HT1080 (cell line): ENCODE data around the gene AMN1. TPM values are rescaled to one million over a fixed set of nuclear protein-coding genes. Genes with fewer than 3 reads are reported as not detected.
"Not testable (repeated sequence)": the region's sequence is repeated elsewhere in the genome, so short reads cannot be mapped to it uniquely, and the experiment has no call there.

Experiments used
- DNase-seq: peaks from one replicate; pipeline ENCODE4 v3.0.0-alpha.2; 2015; ENCODE audit warnings: low read depth
- polyA plus RNA-seq, 2 experiments: library from polyadenylated mRNA; depleted of rRNA; stranded (reverse); fragments of >200 nt; gene quantifications; 2 replicates each; pipeline ENCODE4 v1.2.3, GENCODE V29; 2015
- total RNA-seq: library from RNA; depleted of rRNA; stranded (reverse); fragments of >200 nt; shearing (Covaris generic); gene quantifications from 2 replicates; pipeline ENCODE4 v1.2.3, GENCODE V29; 2014; rRNA removed

The AMN1 gene
- 10.1 and 18.1 TPM in 2 replicates for total RNA-seq
- polyA plus RNA-seq (2015; cell fraction: cytosol; rRNA removed), result 22.7 and 27.8 TPM in 2 replicates
- 18.4 and 21.0 TPM in 2 replicates for polyA plus RNA-seq (2015; cell fraction: nucleus; rRNA removed)

- DNase-seq, result peak; percentile 100
These were observed at the start of gene AMN1 for GRCh38 chr12:31728917-31729640. TSS of gene AMN1 (minus strand) at chr12:31729021. CDS start at chr12:31729008, 13 bp downstream.

GRCh38 chr12:31773867-31774266, 45.0 kb upstream of the AMN1 start:
- no peak for DNase-seq

- no peak for DNase-seq
These were observed 44.5 kb upstream of the AMN1 start for GRCh38 chr12:31773223-31773750.

- no peak for DNase-seq
These were observed 43.9 kb upstream of the AMN1 start for GRCh38 chr12:31772685-31773222.

GRCh38 chr12:31772186-31772585, 43.4 kb upstream of the AMN1 start:
- DNase-seq, result no peak

GRCh38 chr12:31768046-31768445, 39.2 kb upstream of the AMN1 start:
- DNase-seq, result no peak

GRCh38 chr12:31765931-31766330, 37.1 kb upstream of the AMN1 start:
- DNase-seq, result no peak

GRCh38 chr12:31759632-31760459, 31.0 kb upstream of the AMN1 start:
- DNase-seq, result no peak

- DNase-seq, result not testable (repeated sequence)
These were observed 29.5 kb upstream of the AMN1 start for GRCh38 chr12:31758297-31758696.

GRCh38 chr12:31756977-31757420, 28.2 kb upstream of the AMN1 start:
- peak; percentile 90 for DNase-seq

GRCh38 chr12:31752450-31752849, 23.6 kb upstream of the AMN1 start:
- DNase-seq, result no peak

GRCh38 chr12:31751085-31751484, 22.3 kb upstream of the AMN1 start:
- no peak for DNase-seq

GRCh38 chr12:31750747-31751039, 21.9 kb upstream of the AMN1 start:
- DNase-seq, result no peak

GRCh38 chr12:31749024-31749704, 20.3 kb upstream of the AMN1 start:
- peak; percentile 100 for DNase-seq

GRCh38 chr12:31745242-31745641, 16.4 kb upstream of the AMN1 start:
- no peak for DNase-seq

- not testable (repeated sequence) for DNase-seq
These were observed 15.5 kb upstream of the AMN1 start for GRCh38 chr12:31744363-31744762.

GRCh38 chr12:31742891-31743290, 14.1 kb upstream of the AMN1 start:
- no peak for DNase-seq

- no peak for DNase-seq
These were observed 11.8 kb upstream of the AMN1 start for GRCh38 chr12:31740628-31741027.

- DNase-seq, result no peak
These were observed 8.9 kb upstream of the AMN1 start for GRCh38 chr12:31737763-31738162.

GRCh38 chr12:31737345-31737744, 8.5 kb upstream of the AMN1 start:
- no peak for DNase-seq

GRCh38 chr12:31736472-31736871, 7.7 kb upstream of the AMN1 start:
- DNase-seq, result peak; percentile 93
